MM.1S (cell line): Measurements from ENCODE around the gene KSR1.

Experiments
- CTCF ChIP-seq: fragments of 300-600 bp; sonication (generic); IDR thresholded peaks from 2 replicates; pipeline ENCODE4 v1.5.1; 2016; ENCODE audit warnings: antibody characterized with exemption, low read length, mixed read lengths
- EZH2 ChIP-seq: fragments of 300-600 bp; sonication (generic); optimal IDR thresholded peaks from 2 replicates; pipeline ENCODE3; 2017; ENCODE audit warnings: low read depth, mild to moderate bottlenecking, antibody characterized with exemption, low read length, mixed read lengths
- EZH2phosphoT487 ChIP-seq: fragments of 300-600 bp; sonication (generic); IDR thresholded peaks from 2 replicates; pipeline ENCODE4 v1.6.1; 2018; ENCODE audit warnings: antibody characterized with exemption, low read length

GRCh38 chr17:27669850-27670249, 213.6 kb downstream of the KSR1 start:
- no peak for TF ChIP-seq CTCF
- no peak for TF ChIP-seq EZH2
- TF ChIP-seq EZH2phosphoT487, result no peak
